Midbrain (tissue), 1 donor: Measurements from ENCODE around the gene SRGAP1.
"Not testable (repeated sequence)": the region's sequence is repeated elsewhere in the genome, so short reads cannot be mapped to it uniquely, and the experiment has no call there.

Experiments used
- DNase-seq: peaks from one replicate; lab custom pipeline; 2025; lab: John Stamatoyannopoulos, UW

Gene SRGAP1

DNA sequence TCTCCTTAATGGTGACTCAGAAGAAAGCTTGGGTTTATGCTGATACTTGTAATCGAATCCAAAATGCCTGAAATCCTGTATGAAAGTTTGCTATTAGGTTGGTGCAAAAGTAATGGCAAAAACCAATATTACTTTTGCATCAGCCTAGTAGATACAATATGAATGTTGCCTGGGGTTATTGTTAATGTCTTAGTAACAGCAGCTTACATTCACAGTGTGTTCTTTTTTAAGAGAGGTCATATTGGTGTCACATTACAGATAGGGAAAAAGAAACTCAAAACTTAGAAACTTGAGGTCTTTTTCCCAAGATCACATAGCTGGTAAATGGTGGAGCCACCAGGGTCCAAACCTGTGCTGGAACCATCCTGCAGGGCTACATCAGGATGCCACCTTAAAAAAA, 25.2 kb downstream of the SRGAP1 start:
- no peak for DNase-seq

DNA sequence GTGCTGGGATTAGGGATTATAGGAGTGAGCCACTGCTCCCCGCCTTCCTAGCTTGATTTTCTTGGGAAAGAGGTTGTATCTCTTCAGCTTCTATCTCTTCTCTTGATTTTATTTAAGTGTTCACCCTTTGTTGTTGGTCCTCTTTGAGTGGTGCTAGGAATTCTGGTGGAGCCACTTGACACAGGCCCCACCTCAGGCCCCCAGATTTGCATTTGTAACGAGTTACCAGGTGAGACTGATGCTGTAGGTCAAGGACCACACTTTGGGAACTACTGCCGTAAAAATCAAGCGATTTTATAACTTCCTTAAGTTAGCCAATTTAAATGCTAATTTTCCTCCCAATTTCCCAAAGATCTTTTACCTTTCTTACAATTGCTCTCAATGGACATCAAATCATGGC, 26.3 kb downstream of the SRGAP1 start:
- DNase-seq: no peak

DNA sequence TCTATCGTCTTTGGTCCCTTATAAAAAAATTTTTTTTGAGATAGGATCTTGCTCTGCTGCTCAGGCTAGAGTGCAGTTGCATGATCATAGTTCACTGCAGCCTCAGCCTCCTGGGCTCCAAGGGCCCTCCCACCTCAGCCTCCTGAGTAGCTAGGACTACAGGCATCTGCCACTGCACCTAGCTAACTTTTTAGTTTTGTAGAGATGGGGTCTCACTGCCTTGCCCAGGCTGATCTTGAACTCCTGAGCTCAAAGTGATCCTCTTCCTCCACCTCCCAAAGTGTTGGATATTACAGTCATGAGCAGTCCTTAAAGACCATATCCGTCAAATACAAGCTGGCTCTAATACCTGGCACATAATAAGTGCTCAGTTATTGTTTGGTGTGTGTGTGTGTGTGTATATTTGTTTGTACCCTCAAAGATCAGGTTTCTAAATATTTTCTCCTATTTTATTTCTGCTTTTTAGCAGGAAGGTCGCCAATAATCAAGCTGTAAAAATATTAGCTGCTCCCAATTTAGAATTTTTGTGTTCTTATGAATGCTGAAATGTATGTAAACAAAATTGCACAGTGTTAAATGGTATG, 30.5 kb downstream of the SRGAP1 start:
- no peak for DNase-seq

DNA sequence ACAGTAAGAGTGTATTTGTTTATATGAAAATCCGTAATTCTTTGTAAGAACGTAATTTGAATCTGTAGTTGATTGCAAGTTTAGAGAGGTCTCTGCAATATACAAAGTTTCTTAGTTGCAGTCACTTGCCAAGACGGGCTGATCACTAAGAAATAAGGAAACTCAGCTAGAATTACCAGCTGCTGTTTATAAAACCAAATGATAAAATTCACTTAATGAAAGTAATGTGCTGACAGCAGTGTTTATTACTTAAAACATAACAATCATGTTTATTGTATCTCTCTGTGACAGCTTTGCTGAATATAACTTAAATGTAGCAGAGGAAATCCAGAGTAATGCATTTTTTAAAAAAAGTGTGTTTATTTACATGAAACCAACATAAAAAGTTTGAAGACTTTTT, 31.2 kb downstream of the SRGAP1 start:
- no peak for DNase-seq

DNA sequence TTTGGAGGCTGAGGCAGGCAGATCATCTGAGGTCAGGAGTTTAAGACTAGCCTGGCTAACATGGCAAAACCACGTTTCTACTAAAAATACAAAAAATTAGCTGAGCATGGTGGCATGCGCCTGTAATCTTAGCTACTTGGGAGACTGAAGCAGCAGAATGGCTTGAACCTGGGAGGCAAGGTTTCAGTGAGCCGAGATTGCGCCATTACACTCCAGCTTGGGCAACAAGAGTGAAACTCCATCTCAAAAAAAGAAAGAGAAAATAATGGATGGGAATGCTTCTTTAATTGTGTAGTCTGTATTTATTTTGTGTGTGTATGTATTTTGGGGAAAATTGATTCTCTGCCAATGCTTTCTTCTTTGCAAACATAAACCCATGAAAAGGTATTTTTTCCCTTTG, 32.5 kb downstream of the SRGAP1 start:
- no peak for DNase-seq

DNA sequence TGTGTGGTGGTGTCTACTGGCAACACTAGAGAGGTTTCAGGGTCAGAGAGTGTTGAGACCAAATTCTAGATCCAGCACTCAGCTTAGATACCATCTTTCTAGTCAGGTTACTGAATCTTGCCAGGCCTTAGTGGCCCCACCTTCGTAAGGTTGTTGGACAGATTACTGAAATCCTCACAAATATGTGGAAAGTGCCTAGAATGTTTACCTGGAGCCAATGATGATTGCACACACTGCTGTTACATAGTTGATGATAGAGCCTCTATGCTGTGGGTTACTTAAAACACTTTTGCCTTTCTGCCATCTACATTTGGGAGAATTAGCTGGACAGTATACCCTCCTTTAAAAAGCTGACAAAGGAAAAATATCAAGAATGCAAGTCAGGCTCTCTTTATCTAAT, 33.2 kb downstream of the SRGAP1 start:
- DNase-seq: no peak

DNA sequence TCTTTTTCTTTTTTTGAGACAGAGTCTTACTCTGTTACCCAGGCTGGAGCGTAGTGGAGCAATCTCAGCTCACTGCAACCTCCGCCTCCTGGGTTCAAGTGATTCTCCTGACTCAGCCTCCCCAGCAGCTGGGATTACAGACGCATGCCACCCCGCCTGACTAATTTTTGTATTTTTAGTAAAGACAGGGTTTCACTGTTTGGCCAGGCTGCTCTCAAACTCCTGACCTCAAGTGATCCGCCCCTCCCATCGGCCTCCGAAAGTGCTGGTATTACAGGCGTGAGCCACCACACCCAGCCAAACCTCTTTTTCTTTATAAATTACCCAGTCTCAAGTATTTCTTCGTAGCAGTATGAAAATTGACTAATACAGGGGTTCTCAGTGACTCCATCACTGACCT, 35.7 kb downstream of the SRGAP1 start:
- DNase-seq: not testable (repeated sequence)

DNA sequence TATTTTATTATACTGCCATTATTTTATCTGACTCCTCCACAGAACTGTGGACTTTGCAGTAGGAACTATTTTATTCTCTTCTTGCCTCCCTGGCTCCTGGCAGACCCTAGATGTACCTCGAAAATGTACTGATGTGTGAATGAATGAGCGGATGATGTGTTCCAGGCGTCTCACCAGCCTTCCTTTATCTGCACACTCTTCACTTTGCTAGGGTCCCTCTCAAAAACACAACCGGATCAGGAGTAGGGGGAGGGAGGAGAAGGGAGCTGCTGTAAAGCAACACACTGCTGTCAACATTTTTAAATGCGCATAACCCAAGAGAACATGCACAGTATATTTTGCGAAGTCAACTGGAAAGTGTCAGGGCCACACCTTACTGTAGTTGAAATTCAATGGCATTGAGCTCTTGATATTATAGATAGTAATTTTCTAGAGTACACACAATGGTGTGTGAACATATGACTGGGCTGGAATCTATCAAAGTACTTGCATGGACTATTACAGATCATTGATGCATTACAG, 36.3 kb downstream of the SRGAP1 start:
- DNase-seq: no peak

DNA sequence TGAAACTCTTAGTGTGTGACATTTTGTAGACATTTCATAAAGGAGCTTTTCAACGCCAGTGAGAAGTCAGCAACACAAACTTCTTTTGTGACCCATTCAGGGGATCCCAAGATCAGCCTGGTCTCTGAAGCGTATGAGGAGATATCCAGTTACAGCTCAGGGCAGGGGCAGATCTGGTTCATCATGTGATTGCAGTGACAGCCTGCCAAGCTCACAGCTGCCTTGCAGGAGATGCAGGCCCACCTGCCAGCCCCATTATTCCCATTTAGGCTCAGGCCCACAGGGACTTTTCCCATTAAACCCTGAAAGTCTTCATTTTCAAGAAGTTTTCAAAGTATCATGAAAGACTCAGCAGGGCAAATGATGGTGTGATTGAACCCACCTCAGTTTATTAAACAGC, 38.3 kb downstream of the SRGAP1 start:
- DNase-seq: no peak

DNA sequence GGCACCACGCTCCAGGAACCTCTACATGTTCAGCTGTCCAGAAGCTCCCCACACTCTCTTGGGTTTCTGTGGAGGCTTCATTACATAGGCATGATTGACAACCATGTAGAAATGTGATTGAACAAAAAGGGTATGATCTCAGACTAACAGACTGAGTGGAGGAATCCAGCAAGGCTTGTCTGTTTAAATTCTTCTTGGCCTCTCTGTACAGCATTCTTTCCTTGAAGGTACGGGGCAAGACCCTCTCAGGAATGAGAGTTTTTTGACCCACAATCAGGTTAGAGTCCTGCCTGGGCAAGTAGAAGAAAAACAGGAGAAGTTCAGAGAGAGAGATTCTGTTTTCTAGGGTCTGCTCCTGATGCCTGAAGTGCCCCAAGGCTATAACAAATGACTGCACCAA, 40.9 kb downstream of the SRGAP1 start:
- DNase-seq: no peak

DNA sequence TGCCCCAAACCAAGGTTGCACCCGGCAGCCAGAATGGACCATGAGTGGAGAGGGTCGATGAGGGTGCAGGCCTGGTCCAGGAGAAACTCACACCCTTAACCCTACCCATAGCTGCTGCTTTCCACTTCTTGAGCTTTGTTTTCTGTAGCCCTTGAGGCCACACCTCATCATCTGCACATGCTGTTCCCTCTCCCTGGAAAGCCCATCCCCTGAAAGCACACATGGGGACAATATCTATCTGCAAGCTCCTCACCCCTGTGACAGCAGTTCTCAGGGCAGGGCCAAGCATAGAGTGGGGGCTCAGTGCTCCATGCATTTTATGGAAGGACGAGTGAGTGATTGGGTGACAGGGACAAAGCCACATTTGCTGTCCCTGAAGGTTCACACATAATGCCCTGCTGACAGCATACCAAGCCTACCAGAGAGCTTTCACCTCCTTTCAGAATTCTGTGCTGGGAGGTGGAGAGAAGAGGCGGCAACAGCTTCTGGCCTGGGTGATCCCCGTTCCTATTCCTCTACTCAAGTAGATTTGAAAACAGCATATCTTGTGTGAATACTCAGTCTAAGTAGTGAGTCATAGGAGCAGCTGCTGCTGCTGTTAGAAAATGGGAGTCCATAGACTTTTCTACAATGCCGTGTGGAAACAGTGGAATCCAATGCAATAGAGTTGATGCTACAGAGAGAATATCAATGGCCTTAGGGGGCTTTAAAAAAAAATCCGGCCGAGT, 44.6 kb downstream of the SRGAP1 start:
- DNase-seq: no peak

DNA sequence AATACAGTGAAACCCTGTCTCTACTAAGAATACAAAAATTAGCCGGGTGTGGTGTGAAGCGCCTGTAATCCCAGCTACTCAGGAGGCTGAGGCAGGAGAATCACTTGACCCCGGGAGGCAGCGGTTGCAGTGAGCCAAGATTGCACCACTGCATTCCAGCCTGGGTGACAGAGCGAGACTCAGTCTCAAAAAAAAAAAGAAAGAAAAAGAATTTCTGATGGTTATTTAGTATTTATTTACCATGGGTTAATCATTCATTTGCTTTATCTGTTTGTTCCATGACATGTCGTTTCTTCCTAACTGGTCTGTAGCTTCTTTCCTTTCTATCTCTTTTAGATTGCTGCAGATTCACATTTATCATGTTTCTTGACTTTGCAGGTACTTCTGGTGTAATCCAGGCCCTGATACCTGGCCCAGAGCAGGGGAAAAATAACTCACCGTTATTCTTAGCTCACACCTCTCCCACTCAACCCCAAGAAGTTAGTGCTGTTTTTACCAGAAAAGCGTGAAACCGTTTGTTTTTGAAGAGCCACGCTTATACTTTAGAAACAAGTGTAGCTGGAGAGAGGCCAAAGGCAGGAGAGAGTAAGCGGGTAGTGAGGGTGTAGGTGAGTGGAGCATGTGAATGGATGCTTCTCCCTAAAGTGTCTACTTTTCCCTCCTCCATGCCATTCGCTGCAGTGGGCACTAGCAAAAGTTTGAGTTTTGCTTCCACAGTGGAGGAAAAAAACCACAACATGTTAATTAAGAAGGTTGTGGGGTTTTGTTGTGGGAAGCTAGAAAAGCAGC, 45.4 kb downstream of the SRGAP1 start:
- DNase-seq: no peak

DNA sequence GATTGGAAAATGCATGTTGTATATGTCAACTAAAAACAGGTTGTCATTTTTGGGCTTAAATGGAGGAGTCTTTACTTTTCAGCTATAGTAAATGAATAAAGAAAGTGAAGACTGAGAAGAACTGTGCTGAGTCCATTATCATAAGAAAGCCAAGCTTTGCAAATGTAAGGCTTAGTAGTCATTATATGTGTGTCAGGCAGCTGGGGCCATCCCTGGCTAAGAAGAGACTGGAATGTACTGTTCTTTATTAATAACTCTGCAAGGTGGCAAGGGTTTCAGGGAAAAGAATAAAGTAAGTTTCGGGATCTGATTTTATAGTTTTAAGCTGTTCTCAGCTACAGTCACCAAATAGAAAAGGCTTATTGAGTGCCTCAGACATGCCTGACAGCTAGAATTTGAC, 48.7 kb downstream of the SRGAP1 start:
- DNase-seq: no peak

DNA sequence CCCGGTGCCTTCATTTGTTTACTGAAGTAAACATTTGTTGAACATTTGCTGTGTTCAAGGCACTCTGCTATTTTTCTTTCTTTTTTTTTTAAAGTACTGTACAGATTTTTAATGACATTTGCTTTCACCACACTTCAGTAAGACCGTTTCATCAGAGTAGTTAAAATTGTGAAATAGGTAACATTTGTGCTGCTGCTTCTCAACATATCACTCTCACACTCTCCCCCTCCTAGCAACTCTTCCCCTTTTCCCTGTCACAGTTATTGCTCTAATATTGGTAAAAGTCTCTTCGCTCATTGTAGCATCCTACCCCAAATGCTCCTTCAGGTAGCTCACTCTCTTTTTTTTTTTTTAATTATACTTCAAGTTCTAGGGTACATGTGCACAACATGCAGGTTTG, 49.6 kb downstream of the SRGAP1 start:
- DNase-seq: no peak

DNA sequence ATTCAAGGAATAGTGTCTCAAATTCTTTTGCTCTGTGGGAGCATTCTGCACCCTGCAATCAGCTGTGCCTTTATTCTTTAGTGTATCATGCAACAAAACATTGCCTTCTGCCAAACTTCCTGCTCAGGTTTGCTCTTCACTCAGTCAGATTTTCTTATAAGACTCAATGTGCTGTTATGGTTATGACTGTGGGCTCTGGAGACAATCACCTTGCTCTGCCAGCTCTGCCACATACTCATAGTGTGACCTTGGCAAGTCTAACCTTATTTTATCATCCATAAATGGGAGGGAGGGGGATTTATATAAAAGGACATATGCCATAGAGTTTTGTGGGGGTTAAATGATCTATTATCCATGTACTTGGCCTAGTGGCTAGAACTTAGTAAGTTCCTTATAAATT, 51.3 kb downstream of the SRGAP1 start:
- no peak for DNase-seq

DNA sequence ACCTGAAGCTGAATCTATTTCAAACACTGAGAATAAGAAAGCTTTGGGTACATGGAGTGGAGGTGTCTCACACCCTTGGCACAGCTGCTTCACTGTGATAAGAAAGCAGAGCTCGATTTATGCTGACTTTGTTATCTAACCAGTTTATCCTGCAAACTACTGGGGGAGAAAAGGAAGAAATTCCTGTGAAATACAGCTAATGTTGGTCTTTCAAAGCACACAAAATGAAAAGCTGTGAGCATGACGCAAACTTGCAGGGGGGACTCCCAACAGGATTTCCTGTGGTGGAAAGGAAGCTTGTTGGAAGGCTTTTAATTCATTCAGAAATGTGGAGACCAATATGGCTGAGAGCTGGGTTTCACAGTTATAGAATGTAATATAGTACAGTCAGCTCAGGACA, 53.4 kb downstream of the SRGAP1 start:
- DNase-seq: no peak

DNA sequence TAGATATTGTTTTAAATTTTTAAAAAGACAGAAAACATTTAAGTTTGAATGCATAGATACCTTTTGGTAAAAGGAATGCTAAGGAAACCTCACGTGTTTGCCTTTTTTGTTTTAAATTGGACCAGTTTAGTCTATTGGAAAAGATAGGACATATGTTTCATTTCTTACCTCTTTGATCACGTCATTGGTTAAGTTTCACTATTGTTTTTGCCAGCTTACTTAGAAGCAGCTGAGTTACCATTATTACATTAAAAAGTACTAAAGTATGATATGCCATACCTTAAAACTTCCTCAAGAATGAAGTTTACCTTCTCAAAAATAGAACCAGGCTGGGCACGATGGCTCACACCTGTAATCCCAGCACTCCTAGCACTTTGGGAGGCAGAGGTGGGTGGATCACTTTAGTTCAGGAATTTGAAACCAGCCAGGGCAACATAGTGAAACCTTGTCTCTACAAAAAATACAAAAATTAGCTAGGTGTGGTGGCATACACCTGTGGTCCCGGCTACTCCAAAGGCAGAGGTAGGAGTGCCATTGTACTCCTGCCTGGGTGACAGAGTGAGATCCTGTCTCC, 54.4 kb downstream of the SRGAP1 start:
- DNase-seq: no peak

DNA sequence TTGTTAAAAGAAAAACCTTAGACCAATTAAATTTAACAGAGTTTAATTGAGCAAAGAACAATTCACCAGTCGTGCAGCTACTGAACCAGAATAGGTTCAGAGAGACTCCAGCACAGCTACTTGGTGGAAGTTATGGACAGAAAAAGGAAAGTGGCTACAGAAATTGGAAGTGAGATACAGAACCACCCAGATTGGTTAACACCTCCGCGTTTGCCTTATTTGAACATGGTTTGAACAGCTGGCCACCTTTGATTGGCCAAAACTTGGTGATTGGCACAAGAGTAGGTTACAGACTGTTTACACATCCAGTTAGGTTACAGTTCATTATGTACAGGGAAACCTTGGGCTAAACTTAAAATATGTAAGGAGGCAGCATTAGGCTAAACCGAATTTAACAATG, 54.9 kb downstream of the SRGAP1 start:
- DNase-seq: no peak

DNA sequence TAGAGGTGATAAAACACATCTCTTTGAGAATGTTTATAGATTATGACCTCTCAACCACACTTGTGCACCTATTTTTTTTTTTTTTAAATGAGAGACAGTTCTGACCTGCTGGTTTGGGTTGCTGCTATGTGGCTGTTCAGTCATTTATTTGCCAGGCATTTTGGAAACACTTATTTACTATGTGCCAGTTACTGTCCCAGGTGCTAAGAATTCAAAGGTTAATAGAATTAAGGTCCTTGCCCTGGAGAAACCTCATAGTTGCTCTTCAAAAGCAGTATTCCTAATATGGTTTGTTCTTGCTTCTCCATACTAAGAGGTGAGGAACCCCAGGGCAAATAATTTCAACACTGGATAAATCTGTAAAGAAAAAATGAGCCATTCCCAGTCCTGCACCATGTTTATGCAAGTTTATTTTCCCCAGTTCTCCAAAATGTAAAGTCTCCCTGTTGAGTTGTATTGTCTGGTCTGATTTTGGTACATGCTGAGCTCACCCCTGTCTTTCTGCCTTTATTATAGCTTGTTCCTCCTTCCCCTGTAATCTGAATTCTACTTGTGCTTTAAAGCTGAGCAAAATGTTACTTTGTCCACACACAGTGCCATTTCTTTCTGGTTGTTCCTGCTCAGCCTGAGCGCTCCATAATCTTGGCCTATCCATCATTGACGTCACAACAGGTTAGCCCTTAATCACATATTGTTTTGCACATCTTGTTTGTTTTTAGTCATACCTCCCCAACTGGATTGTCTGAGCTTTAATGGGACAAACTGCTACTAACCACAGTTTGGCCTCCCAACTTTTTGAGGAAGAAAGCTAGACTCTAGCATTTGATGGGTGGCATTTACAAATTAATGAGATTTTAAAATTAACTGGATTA, 56.7 kb downstream of the SRGAP1 start:
- no peak for DNase-seq

DNA sequence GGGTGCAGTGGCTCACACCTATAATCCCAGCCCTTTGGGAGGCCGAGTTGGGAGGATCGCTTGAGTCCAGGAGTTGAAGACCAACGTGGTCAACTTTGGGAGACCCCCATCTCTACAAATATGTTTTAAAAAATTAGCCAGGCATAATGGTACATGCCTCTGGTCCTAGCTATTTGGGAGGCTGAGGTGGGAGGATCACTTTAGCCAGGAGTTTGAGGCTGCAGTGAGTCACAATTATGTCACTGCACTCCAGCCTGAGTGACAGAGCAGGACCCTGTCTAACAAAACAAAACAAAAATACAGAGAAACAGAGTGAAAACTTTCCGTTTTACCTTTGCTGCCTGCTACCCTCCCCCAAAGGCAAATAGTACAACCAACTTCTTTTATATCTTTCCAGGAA, 60.2 kb downstream of the SRGAP1 start:
- no peak for DNase-seq

DNA sequence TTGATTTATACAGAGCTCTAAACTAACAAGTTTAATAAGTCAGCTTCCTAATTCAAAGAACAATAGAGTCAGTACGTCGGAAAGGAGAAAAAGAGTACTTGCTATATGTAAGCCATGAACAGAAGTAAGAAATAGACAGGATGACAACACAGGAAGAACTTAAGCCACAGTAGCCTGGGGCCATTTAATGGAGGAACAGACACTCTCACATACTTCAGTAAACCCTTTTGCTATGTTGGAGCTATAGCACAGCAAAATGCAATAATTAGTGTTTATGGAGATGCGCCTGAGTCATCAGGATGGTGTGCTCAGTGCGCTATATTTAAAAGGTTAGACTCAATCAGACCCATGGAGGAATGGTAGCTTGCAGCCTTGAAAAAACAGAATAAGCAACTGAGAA, 61.0 kb downstream of the SRGAP1 start:
- no peak for DNase-seq

DNA sequence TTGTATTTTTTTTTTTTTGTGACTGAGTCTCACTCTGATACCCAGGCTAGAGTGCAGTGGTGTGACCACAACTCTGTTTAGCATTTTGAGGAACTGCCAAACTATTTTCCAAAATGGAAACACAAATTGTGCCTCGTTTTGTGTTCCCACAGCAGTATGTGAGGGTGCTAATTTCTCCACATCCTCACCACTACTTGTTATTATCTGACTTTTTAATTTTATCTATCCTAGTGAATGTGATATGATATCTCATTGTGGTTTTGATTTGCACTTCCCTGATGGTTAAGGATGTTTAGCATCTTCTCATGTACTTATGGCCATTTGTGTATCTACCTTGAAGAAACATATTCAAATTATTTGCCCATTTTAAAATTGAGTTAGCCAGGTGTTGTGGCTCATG, 62.4 kb downstream of the SRGAP1 start:
- DNase-seq: no peak
